Immature natural killer cell (primary cell): ENCODE results near the gene NR4A3. TPM values are rescaled to one million over a fixed set of nuclear protein-coding genes. Genes with fewer than 3 reads are reported as not detected.

Experiments
- polyA plus RNA-seq, 3 donors: library from polyadenylated mRNA; unstranded; fragments of 300-500 nt; fragmentation: Illumina TruSeq; gene quantifications; one replicate each; pipeline ENCODE4 v1.2.3, GENCODE V29; 2021

The NR4A3 gene
- polyA plus RNA-seq, 3 donors from 2014 or later: 0.83 to 1.1 (median 0.88) TPM

Other genes with a start within 250 kb of the NR4A3 start
- gene STX17, start 84.8 kb downstream of the NR4A3 start, polyA plus RNA-seq: 10 to 100 TPM; 17.3 to 28.5 (median 18.8) TPM